Mononuclear cell (primary cell): ENCODE results near the gene ERVK3-1. TPM values are rescaled to one million over a fixed set of nuclear protein-coding genes. Genes with fewer than 3 reads are reported as not detected.
"Not testable (repeated sequence)": the region's sequence is repeated elsewhere in the genome, so short reads cannot be mapped to it uniquely, and the experiment has no call there.

Source experiments
- H3K27me3 ChIP-seq: 2 replicates; pipeline ENCODE4 v1.6.0; 2011; ENCODE audit warnings: low read length, control low read depth; ENCODE audit not compliant: insufficient read depth
- H3K4me1 ChIP-seq: 2 replicates; pipeline ENCODE4 v1.5.1; 2011; ENCODE audit warnings: mild to moderate bottlenecking, low read length, control low read depth; ENCODE audit not compliant: insufficient read depth
- H3K4me3 ChIP-seq: 2 replicates; pipeline ENCODE4 v1.5.1; 2011; ENCODE audit warnings: mild to moderate bottlenecking, low read length, moderate library complexity
- H3K9me3 ChIP-seq: 2 replicates; pipeline ENCODE4 v1.5.1; 2011; ENCODE audit warnings: low read depth, mild to moderate bottlenecking, control low read depth, low read length
- total RNA-seq: library from RNA; depleted of rRNA; stranded (reverse); fragments of >200 nt; gene quantifications from one replicate; pipeline ENCODE4 v1.2.3, GENCODE V29; 2012

The ERVK3-1 gene
- total RNA-seq, 1 donor = 124 TPM

DNA sequence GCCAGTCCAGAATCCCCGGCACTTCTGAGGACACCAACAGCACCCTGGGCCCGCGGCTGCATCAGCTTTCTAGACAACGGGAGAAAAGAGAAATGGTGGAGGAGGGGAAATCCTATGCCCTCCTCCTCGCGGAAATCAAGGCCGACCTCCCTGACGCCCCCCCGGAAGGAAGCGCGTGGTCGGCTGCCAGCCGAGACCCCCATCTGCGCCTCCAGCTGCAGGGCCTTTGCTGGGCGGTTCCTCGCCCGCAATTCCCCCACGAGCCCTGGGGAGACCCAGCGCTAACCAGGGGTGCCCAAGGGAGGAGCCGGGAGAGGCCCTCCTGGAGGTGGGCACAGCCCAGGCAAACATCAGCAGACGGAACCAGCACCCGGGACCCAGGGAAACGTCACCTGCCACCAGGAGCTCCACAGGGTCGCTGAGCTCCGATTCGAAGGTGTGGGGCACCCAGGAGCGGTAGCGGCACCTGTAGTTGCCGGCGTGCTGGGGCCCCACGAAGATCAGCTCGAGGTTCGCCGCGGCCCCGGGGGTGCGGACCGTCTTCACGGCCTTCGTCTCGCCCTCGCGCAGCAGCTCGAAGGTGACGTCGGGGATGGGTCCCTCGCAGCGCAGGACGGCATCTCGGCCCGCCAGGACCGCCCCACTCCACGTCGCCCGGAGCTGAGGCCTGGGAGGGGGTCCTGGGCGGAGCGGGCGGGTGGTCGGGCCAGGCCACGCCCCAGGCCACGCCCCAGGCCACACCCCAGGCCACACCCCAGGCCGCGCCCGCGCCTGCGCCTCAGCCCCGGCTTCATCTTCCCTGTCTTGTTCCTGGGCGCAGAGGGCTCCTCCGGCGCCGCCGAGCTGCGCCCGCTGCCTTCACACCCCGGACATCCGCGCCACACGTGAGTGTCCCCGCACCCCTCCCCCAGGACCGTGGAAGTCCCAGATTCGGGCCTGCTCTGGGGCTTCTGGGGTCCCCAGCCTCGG is 42.1 kb downstream of the ERVK3-1 start:
- Histone ChIP-seq H3K4me1 (peaks cover 27% of the 10 kb centered on the region), H3K27me3 (no peaks in the 10 kb centered on the region), H3K4me3 (peak overlapping the region; percentile 50), H3K9me3 (no peaks in the 10 kb centered on the region)

DNA sequence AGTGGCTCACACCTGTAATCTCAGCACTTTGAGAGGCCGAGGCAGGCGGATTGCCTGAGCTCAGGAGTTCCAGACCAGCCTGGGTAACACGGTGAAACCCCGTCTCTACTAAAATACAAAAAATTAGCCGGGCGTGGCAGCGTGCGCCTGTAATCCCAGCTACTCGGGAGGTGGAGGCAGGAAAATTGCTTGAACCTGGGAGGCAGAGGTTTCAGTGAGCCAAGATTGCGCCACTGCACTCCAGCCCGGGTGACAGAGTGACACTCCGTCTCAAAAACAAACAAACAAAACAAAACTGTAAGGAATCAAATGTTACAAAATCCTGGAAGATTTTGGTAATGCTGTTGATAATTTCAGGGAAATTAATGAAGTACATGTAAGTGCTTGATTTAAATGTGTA is 42.9 kb downstream of the ERVK3-1 start:
- not testable (repeated sequence) for H3K9me3 ChIP-seq, H3K27me3 ChIP-seq
- H3K4me1 ChIP-seq = peaks cover 27% of the 10 kb centered on the region
- H3K4me3 ChIP-seq = peak overlapping the region; percentile 50

- Histone ChIP-seq H3K27me3 (no peaks in the 10 kb centered on the region), H3K9me3 (no peaks in the 10 kb centered on the region), H3K4me1 (peaks cover 27% of the 10 kb centered on the region), H3K4me3 (no peak overlapping the region)
These were observed 44.4 kb downstream of the ERVK3-1 start for GRCh38 chr19:58349590-58349989.

DNA sequence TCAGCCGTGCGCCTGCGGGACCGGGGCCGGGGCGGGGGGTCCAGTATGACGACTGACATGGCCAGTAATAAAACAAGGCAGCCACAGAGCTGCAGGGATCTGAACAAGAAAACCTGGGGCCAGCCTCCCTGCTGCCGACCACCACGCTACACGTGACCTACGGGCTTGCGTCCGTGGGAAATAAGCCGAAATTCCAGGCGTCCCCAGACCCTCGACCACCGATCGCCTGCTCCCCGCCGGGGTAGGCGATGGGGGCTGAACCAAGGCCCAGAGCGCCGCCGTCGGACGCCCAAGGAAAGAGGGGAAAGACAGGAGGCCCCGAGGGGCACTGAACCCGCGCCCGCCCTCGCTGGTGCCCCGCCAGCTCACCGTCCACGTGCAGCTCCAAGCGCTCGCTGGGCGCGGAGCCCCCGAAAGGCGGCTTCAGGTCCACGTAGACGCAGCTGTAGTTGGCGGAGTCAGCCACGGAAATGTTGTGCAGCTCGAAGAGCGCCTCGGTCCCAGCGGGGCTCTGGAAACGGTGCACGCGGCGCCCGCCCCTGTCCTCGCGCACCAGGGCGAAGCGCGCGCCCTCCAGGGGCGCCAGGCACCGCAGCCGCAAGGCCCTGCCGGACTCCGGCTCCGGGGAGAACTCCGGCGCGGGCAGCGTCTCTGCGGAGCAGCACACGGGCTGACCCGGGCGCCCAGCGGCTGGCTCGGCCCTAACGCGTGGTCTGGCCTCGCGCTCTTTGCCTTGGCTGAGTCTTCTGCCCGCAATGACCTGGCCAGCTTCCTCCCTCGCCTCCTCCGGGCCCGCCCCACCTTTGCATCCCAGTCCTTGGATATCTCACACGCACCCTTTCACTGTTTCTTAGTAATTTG is 45.1 kb downstream of the ERVK3-1 start:
- H3K4me3 ChIP-seq = no peak overlapping the region
- peaks cover 27% of the 10 kb centered on the region for H3K4me1 ChIP-seq
- no peaks in the 10 kb centered on the region for H3K27me3 ChIP-seq
- no peaks in the 10 kb centered on the region for H3K9me3 ChIP-seq

GRCh38 chr19:58350871-58351557 is 45.8 kb downstream of the ERVK3-1 start:
- Histone ChIP-seq H3K4me3 (no peak overlapping the region), H3K27me3 (no peaks in the 10 kb centered on the region), H3K4me1 (peaks cover 29% of the 10 kb centered on the region), H3K9me3 (no peaks in the 10 kb centered on the region)

DNA sequence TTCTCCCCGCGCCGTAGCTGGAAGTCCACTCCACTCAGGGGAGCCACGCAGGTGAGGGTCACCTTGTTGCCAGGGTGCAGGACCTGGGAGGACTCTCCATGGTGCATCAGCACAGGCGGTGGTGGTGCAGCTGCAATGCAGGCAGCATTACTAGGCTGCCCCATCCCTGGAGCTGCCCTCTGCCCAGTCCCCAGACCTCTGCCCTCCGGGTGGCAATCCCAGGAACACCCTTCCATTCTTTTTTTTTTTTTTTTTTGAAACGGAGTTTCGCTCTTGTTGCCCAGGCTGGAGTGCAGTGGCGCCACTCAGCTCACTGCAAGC is 46.3 kb downstream of the ERVK3-1 start:
- H3K4me1 ChIP-seq = peaks cover 32% of the 10 kb centered on the region

GRCh38 chr19:58351990-58352755 is 47.0 kb downstream of the ERVK3-1 start:
- Histone ChIP-seq H3K9me3 (no peaks in the 10 kb centered on the region), H3K4me3 (no peak overlapping the region), H3K4me1 (peaks cover 32% of the 10 kb centered on the region), H3K27me3 (peaks cover 7% of the 10 kb centered on the region)

More for the DNA sequence above, 46.3 kb downstream of the ERVK3-1 start:
- H3K27me3 ChIP-seq = peaks cover 2% of the 10 kb centered on the region
- H3K4me3 ChIP-seq = no peak overlapping the region
- no peaks in the 10 kb centered on the region for H3K9me3 ChIP-seq

- Histone ChIP-seq H3K9me3 (no peaks in the 10 kb centered on the region), H3K4me1 (peaks cover 28% of the 10 kb centered on the region), H3K27me3 (peaks cover 7% of the 10 kb centered on the region), H3K4me3 (no peak within 1 kb of the TSS)
These were observed 47.8 kb downstream of the ERVK3-1 start, which contains the start of gene A1BG for GRCh38 chr19:58352760-58353671. Gene A1BG (minus strand): TSS chr19:58353492. CDS start chr19:58353437, 55 bp downstream.

DNA sequence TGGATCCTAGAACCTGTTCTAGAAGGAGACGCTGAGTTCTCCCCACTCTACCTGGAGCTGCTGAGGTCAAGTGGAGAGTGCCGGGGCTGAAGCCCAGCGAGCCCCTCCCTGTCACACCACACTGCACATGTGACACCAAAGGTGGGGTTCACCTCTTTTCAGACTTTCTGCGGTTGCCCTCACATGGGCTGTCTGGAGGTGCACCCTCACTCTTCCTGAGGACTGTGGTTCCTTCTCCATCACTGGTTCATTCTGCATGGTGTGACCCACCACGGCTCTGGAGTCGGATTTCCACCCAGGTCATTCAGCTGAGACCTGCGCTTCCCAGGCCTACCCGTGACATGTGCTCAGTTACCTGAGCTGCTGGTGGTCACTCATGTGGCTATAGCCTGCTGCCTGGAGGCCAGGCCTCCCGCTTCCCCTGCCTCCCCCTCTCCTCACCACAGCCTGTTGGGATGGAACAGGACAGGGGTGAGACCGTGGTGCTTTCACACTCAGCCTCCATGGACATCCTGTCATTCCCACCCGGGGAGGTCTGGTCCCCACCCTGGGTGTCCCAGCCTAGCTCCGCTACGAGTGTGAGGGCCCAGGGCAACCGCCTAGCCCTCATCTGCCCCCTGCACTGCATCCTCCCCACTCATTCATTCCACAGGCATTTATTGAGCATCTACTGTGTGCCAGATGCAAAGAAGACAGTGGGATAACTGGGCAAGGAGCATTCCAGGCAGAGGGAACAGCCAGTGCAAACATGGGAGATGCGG is 48.7 kb downstream of the ERVK3-1 start:
- Histone ChIP-seq H3K27me3 (peaks cover 7% of the 10 kb centered on the region), H3K9me3 (no peaks in the 10 kb centered on the region), H3K4me1 (peaks cover 22% of the 10 kb centered on the region), H3K4me3 (no peak overlapping the region)

DNA sequence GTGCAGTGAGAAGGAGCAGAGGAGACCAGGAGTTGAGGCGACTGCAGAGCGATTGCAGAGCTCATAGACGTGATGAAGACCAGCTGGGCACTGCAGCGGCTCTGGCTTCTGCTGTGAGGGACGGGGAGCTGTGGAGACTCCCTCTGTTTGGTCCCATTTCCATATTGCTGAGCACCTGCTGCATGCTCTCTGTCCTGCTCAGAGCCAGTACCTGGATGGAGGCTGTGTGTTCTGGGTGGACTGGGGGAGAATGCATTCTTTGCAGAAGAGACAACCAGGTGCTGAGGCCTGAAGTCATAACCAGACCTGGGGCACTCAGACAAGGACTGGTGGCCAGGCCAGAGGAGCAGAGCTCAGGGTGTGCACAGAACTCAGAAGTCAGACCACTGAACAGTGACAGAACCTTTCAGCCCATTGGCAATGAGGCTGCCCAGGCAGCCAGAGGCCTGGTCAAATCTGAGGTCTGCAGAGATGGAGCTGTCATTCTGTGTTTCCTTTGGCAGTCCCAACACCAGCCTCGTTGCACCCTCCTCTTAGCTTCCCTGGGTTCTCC is 49.4 kb downstream of the ERVK3-1 start:
- Histone ChIP-seq H3K4me1 (peaks cover 17% of the 10 kb centered on the region), H3K27me3 (peaks cover 7% of the 10 kb centered on the region), H3K9me3 (no peaks in the 10 kb centered on the region), H3K4me3 (no peak overlapping the region)

DNA sequence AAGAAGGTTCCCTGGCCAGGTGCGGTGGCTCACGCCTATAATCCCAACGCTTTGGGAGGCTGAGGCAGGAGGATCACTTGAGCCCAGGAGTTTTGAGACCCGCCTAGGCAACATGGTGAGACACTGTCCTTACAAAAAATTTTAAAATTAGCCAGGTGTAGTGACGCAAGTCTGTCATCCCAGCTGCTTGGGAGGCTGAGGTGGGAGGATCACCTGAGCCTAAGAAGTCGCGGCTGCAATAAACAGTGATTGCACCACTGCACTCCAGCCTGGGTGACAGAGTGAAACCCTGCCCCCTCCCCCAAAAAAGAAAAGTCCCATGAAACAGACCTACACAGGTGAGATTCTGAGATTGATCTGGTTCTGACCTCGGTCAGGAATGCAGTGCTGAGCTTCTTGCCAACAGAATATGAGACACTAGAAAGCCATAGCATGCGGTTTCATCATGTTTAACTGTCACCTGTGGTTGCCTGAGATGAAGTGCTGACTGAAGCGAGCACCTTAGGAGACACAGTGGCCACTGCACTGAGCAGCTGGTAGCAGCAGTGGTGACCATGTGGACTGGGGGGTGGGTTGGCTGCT is 50.1 kb downstream of the ERVK3-1 start:
- H3K4me3 ChIP-seq = no peak overlapping the region
- peaks cover 17% of the 10 kb centered on the region for H3K4me1 ChIP-seq
- peaks cover 7% of the 10 kb centered on the region for H3K27me3 ChIP-seq
- no peaks in the 10 kb centered on the region for H3K9me3 ChIP-seq

DNA sequence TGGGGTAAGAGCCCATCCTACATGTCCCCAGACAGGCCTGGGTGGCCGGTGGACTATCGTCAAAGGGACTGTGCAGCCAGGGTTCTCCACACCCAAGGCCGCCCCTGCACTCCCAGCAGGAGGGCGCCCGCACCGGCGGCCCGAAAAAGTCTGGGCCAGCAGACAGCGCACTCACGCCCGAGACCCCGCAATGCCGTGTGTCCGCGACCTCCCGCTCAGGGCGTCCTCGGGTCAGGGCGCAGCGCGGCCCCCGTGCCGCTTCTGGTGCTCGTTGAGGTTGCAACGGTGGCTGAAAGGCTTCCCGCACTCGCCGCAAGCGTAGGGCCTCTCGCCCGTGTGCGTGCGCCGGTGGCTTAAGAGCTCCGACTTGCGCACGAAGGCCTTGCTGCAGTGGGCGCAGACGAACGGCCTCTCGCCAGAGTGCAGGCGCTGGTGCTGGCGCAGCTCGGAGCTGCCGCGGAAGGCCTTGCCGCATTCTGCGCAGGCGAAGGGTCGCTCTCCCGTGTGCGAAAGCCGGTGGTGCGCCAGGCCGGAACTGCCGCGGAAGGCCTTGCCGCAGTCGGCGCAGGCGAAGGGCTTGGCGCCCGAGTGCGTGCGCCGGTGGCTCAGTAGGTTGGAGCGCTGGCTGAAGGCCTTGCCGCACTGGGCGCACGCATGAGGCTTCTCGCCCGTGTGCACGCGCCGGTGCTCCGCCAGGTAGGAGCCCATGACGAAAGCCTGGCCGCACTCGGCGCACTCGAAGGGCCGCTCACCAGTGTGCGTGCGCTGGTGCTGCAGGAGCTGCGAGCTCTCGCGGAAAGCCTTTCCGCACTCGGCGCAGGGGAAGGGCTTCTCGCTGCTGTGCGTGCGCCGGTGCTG is 51.0 kb downstream of the ERVK3-1 start:
- no peaks in the 10 kb centered on the region for H3K9me3 ChIP-seq
- peaks cover 17% of the 10 kb centered on the region for H3K4me1 ChIP-seq
- H3K4me3 ChIP-seq = peak overlapping the region; percentile 16

More for the DNA sequence above, 51.0 kb downstream of the ERVK3-1 start:
- H3K27me3 ChIP-seq = peaks cover 7% of the 10 kb centered on the region
